OCI-LY7 (cell line): ENCODE measurements around the gene KRT39.

Experiments used
- CTCF ChIP-seq: fragments of 200-600 bp; sonication (generic); conservative IDR thresholded peaks from 2 replicates; pipeline ENCODE4 v1.5.1; 2014; ENCODE audit warnings: mild to moderate bottlenecking, antibody characterized with exemption, low read length, moderate library complexity, mixed read lengths
- EZH2phosphoT487 ChIP-seq: fragments of 200-600 bp; sonication (generic); IDR thresholded peaks from 2 replicates; pipeline ENCODE4 v1.6.1; 2018; ENCODE audit warnings: low read depth, borderline replicate concordance, mild to moderate bottlenecking, mixed run types, antibody characterized with exemption, low read length, moderate library complexity, mixed read lengths

GRCh38 chr17:40986920-40987319, 20.2 kb upstream of the KRT39 start:
- TF ChIP-seq CTCF = no peak
- no peak for TF ChIP-seq EZH2phosphoT487
